ENCODE measurements around the gene CLEC4M. TPM values are rescaled to one million over a fixed set of nuclear protein-coding genes. Genes with fewer than 3 reads are reported as not detected.

The CLEC4M gene
- total RNA-seq, 1 experiment from 2014 or later = not detected

DNA sequence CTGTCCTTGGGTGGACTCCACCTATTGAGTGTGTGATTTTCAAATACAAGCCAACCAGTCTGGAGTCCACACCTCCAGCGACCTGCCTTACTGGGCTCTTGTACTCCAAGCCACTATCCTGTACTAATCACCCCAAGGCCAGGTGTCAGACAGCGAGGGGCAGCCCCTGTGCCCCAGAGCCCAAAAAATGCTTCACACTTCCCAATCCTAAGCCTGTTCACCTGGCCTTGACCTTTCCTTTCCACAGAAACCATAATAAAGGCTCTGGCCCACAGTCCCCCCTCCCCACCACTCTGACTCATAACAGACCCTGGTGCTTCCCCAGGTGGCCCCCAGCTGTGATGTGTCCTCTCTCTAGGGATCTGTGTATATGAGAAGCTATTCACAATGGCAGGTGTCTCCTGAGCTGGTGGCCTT lies 19.6 kb upstream of the CLEC4M start:
- H3K14ac ChIP-seq (ENCODE audit: insufficient read depth, low read length) = no peak overlapping the region; the same call in 1 of the 2 replicates
- H3K4me1 ChIP-seq (ENCODE audit: insufficient read depth, low read length) = peaks cover 9% of the 10 kb centered on the region; the same call in 1 of the 2 replicates
- no peak overlapping the region for H4K91ac ChIP-seq (ENCODE audit: insufficient read length, low read depth, low read length)
- H2AK5ac ChIP-seq (ENCODE audit: insufficient read length, low read length) = no peak overlapping the region
- H3K4me2 ChIP-seq (ENCODE audit: insufficient read depth, insufficient read length, low read length) = no peak overlapping the region
- no peak overlapping the region for H3K9ac ChIP-seq (ENCODE audit: extremely low read depth, insufficient read length, low read length)
- H2BK120ac ChIP-seq (ENCODE audit: low read depth, low read length, poor library complexity, severe bottlenecking) = no peak overlapping the region
- H4K5ac ChIP-seq (ENCODE audit: insufficient read length, low read depth, low read length) = no peak overlapping the region
- no peak overlapping the region for H3K27ac ChIP-seq (ENCODE audit: insufficient read length, low read depth, low read length)
- H2BK15ac ChIP-seq (ENCODE audit: low read depth, low read length) = no peak overlapping the region
- H3K56ac ChIP-seq (ENCODE audit: insufficient read length, low read depth, low read length) = no peak overlapping the region
- no peaks in the 10 kb centered on the region for H3K79me2 ChIP-seq (ENCODE audit: insufficient read depth, low read length)
- no peak for DNase-seq
- Mint-ChIP-seq H3K9me3 (peaks cover 2 to 5% of the 10 kb centered on the region in 2 experiments; a peak in 3 of 5 replicates), H3K27me3 (ENCODE audit: low read depth) (peaks cover 41% of the 10 kb centered on the region), H3K27ac (no peak overlapping the region), H3K4me1 (peaks cover 19 to 24% of the 10 kb centered on the region in 2 experiments), H3K4me3 (no peak overlapping the region), H3K36me3 (ENCODE audit: insufficient read depth in 1 of 3, low read depth in 3 of 3) (peaks cover 0 to 4% (median 0%) of the 10 kb centered on the region in 3 experiments; a peak in 4 of 7 replicates)
- no peak overlapping the region for H2BK5ac ChIP-seq (ENCODE audit: insufficient read length, low read length)
- H4K20me1 ChIP-seq (ENCODE audit: control insufficient read depth, insufficient read depth, insufficient read length) = no peaks in the 10 kb centered on the region
- H3K79me1 ChIP-seq (ENCODE audit: insufficient read depth, low read depth, low read length, poor library complexity, severe bottlenecking) = no peaks in the 10 kb centered on the region
- no peak overlapping the region for H3K18ac ChIP-seq (ENCODE audit: insufficient read length, low read depth, low read length)
- H3K9me3 ChIP-seq (ENCODE audit: control insufficient read depth, low read depth, low read length) = no peaks in the 10 kb centered on the region
- no CpG with 5 or more reads among the region's 2 CpGs for WGBS (ENCODE audit: extremely low coverage, insufficient read length, low lambda C conversion rate)
- H2AFZ ChIP-seq (ENCODE audit: low read length) = no peak overlapping the region
- no peaks in the 10 kb centered on the region for H3K23me2 ChIP-seq (ENCODE audit: insufficient read length, low read depth, low read length, poor library complexity, severe bottlenecking)
- H3K4ac ChIP-seq (ENCODE audit: low read depth, low read length) = no peak overlapping the region
- no peak overlapping the region for H4K8ac ChIP-seq (replicated peaks; ENCODE audit: insufficient read length, low read depth, low read length)
- H3T11ph ChIP-seq (ENCODE audit: low read length) = no peak overlapping the region
- H2BK12ac ChIP-seq (ENCODE audit: insufficient read length, low read depth, low read length) = no peak overlapping the region
- H2BK20ac ChIP-seq (ENCODE audit: low read depth, low read length, poor library complexity, severe bottlenecking) = no peak overlapping the region
- TF ChIP-seq, protein P1, sequence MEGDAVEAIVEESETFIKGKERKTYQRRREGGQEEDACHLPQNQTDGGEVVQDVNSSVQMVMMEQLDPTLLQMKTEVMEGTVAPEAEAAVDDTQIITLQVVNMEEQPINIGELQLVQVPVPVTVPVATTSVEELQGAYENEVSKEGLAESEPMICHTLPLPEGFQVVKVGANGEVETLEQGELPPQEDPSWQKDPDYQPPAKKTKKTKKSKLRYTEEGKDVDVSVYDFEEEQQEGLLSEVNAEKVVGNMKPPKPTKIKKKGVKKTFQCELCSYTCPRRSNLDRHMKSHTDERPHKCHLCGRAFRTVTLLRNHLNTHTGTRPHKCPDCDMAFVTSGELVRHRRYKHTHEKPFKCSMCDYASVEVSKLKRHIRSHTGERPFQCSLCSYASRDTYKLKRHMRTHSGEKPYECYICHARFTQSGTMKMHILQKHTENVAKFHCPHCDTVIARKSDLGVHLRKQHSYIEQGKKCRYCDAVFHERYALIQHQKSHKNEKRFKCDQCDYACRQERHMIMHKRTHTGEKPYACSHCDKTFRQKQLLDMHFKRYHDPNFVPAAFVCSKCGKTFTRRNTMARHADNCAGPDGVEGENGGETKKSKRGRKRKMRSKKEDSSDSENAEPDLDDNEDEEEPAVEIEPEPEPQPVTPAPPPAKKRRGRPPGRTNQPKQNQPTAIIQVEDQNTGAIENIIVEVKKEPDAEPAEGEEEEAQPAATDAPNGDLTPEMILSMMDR (conservative IDR thresholded peaks at IDR 0.05) = no peak
- H3K23ac ChIP-seq (ENCODE audit: insufficient read length, low read depth, low read length) = no peak overlapping the region
- H3K27me3 ChIP-seq (ENCODE audit: insufficient read depth, low read length) = no peaks in the 10 kb centered on the region

Measured in H9 (cell line).